ENCODE results near the gene NR6A1. TPM values are rescaled to one million over a fixed set of nuclear protein-coding genes. Genes with fewer than 3 reads are reported as not detected.

NR6A1 gene
- total and polyA plus RNA-seq, 2 experiments from 2014 or later = 44.2 to 139 TPM

DNA sequence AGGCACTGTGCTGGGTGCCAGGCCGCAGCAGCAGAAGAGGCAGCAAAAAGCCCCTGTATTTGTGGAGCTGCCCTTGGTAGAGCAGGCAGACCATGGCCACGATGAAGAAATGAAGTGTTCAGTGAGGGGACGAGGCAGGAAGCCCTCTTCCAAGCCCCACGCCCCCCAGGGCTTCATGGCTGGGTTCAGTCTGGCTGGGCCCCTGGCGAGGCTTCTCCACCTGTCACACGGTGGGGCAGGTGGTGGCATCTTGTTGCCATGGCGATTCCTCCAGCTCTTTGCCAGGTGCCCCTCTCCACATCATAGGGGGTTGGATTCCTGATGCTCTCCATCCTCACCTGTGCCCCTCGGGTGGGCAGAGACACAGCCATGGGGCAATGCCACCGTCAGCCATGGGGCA, 299.4 kb downstream of the NR6A1 start:
- H3K27ac Mint-ChIP-seq = no peak overlapping the region

More for the DNA sequence above, 299.4 kb downstream of the NR6A1 start:
- ATAC-seq (no peak), DNase-seq (ENCODE audit: low spot score) (no peak)
- Mint-ChIP-seq H3K4me3 (no peak overlapping the region), H3K36me3 (ENCODE audit: low read depth) (no peaks in the 10 kb centered on the region), H3K9me3 (no peaks in the 10 kb centered on the region), H3K4me1 (no peaks in the 10 kb centered on the region; the same call in 1 of the 3 replicates), H3K27me3 (ENCODE audit: insufficient read depth, low read depth, poor library complexity) (peaks cover 10% of the 10 kb centered on the region)
- no peak overlapping the region for H3K4me2 ChIP-seq
- no peaks in the 10 kb centered on the region; the same call in 1 of the 2 replicates for H3K4me1 ChIP-seq (ENCODE audit: insufficient read depth)
- H3K79me2 ChIP-seq (replicated peaks; ENCODE audit: insufficient read depth) = no peaks in the 10 kb centered on the region
- H3K27ac ChIP-seq (ENCODE audit: low read depth) = no peak overlapping the region
- no peaks in the 10 kb centered on the region for H3K36me3 ChIP-seq (ENCODE audit: insufficient read depth)
- peaks cover 10% of the 10 kb centered on the region; the same call in 1 of the 2 replicates for H3K27me3 ChIP-seq (ENCODE audit: insufficient read depth)
- no peaks in the 10 kb centered on the region for H3F3A ChIP-seq (replicated peaks; ENCODE audit: low read depth)
- H3K4me3 ChIP-seq = no peak overlapping the region
- no peaks in the 10 kb centered on the region for H3K9me2 ChIP-seq (ENCODE audit: insufficient read depth)
- TF ChIP-seq, protein P1, sequence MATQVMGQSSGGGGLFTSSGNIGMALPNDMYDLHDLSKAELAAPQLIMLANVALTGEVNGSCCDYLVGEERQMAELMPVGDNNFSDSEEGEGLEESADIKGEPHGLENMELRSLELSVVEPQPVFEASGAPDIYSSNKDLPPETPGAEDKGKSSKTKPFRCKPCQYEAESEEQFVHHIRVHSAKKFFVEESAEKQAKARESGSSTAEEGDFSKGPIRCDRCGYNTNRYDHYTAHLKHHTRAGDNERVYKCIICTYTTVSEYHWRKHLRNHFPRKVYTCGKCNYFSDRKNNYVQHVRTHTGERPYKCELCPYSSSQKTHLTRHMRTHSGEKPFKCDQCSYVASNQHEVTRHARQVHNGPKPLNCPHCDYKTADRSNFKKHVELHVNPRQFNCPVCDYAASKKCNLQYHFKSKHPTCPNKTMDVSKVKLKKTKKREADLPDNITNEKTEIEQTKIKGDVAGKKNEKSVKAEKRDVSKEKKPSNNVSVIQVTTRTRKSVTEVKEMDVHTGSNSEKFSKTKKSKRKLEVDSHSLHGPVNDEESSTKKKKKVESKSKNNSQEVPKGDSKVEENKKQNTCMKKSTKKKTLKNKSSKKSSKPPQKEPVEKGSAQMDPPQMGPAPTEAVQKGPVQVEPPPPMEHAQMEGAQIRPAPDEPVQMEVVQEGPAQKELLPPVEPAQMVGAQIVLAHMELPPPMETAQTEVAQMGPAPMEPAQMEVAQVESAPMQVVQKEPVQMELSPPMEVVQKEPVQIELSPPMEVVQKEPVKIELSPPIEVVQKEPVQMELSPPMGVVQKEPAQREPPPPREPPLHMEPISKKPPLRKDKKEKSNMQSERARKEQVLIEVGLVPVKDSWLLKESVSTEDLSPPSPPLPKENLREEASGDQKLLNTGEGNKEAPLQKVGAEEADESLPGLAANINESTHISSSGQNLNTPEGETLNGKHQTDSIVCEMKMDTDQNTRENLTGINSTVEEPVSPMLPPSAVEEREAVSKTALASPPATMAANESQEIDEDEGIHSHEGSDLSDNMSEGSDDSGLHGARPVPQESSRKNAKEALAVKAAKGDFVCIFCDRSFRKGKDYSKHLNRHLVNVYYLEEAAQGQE (IDR thresholded peaks at IDR 0.05; ENCODE audit: unreplicated experiment) = no peak
- TF ChIP-seq POLR2AphosphoS5 (IDR thresholded peaks at IDR 0.05; ENCODE audit: low read depth) (no peak), NANOG (IDR thresholded peaks at IDR 0.05; ENCODE audit: borderline replicate concordance) (no peak), JUNB (IDR thresholded peaks at IDR 0.05; ENCODE audit: unreplicated experiment) (no peak), EZH2phosphoT487 (IDR thresholded peaks at IDR 0.05; ENCODE audit: unreplicated experiment) (no peak), ZNF331 (CRISPR knock-in tag; IDR thresholded peaks at IDR 0.05; ENCODE audit: low read depth) (no peak), EZH2 (IDR thresholded peaks at IDR 0.05; ENCODE audit: low read depth, unreplicated experiment) (no peak), STAT1 (IDR thresholded peaks at IDR 0.05; ENCODE audit: unreplicated experiment) (no peak), ZNF114 (CRISPR knock-in tag; IDR thresholded peaks at IDR 0.05) (no peak), CREB1 (CRISPR knock-in tag; IDR thresholded peaks at IDR 0.05; ENCODE audit: low read depth) (no peak)
- TF ChIP-seq, protein P2, sequence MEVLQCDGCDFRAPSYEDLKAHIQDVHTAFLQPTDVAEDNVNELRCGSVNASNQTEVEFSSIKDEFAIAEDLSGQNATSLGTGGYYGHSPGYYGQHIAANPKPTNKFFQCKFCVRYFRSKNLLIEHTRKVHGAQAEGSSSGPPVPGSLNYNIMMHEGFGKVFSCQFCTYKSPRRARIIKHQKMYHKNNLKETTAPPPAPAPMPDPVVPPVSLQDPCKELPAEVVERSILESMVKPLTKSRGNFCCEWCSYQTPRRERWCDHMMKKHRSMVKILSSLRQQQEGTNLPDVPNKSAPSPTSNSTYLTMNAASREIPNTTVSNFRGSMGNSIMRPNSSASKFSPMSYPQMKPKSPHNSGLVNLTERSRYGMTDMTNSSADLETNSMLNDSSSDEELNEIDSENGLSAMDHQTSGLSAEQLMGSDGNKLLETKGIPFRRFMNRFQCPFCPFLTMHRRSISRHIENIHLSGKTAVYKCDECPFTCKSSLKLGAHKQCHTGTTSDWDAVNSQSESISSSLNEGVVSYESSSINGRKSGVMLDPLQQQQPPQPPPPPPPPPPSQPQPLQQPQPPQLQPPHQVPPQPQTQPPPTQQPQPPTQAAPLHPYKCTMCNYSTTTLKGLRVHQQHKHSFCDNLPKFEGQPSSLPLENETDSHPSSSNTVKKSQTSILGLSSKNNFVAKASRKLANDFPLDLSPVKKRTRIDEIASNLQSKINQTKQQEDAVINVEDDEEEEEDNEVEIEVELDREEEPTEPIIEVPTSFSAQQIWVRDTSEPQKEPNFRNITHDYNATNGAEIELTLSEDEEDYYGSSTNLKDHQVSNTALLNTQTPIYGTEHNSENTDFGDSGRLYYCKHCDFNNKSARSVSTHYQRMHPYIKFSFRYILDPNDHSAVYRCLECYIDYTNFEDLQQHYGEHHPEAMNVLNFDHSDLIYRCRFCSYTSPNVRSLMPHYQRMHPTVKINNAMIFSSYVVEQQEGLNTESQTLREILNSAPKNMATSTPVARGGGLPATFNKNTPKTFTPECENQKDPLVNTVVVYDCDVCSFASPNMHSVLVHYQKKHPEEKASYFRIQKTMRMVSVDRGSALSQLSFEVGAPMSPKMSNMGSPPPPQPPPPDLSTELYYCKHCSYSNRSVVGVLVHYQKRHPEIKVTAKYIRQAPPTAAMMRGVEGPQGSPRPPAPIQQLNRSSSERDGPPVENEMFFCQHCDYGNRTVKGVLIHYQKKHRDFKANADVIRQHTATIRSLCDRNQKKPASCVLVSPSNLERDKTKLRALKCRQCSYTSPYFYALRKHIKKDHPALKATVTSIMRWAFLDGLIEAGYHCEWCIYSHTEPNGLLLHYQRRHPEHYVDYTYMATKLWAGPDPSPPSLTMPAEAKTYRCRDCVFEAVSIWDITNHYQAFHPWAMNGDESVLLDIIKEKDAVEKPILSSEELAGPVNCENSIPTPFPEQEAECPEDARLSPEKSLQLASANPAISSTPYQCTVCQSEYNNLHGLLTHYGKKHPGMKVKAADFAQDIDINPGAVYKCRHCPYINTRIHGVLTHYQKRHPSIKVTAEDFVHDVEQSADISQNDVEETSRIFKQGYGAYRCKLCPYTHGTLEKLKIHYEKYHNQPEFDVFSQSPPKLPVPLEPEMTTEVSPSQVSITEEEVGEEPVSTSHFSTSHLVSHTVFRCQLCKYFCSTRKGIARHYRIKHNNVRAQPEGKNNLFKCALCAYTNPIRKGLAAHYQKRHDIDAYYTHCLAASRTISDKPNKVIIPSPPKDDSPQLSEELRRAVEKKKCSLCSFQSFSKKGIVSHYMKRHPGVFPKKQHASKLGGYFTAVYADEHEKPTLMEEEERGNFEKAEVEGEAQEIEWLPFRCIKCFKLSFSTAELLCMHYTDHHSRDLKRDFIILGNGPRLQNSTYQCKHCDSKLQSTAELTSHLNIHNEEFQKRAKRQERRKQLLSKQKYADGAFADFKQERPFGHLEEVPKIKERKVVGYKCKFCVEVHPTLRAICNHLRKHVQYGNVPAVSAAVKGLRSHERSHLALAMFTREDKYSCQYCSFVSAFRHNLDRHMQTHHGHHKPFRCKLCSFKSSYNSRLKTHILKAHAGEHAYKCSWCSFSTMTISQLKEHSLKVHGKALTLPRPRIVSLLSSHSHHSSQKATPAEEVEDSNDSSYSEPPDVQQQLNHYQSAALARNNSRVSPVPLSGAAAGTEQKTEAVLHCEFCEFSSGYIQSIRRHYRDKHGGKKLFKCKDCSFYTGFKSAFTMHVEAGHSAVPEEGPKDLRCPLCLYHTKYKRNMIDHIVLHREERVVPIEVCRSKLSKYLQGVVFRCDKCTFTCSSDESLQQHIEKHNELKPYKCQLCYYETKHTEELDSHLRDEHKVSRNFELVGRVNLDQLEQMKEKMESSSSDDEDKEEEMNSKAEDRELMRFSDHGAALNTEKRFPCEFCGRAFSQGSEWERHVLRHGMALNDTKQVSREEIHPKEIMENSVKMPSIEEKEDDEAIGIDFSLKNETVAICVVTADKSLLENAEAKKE (CRISPR knock-in tag; IDR thresholded peaks at IDR 0.05) = no peak
- TF ChIP-seq, protein P3, sequence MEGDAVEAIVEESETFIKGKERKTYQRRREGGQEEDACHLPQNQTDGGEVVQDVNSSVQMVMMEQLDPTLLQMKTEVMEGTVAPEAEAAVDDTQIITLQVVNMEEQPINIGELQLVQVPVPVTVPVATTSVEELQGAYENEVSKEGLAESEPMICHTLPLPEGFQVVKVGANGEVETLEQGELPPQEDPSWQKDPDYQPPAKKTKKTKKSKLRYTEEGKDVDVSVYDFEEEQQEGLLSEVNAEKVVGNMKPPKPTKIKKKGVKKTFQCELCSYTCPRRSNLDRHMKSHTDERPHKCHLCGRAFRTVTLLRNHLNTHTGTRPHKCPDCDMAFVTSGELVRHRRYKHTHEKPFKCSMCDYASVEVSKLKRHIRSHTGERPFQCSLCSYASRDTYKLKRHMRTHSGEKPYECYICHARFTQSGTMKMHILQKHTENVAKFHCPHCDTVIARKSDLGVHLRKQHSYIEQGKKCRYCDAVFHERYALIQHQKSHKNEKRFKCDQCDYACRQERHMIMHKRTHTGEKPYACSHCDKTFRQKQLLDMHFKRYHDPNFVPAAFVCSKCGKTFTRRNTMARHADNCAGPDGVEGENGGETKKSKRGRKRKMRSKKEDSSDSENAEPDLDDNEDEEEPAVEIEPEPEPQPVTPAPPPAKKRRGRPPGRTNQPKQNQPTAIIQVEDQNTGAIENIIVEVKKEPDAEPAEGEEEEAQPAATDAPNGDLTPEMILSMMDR (conservative IDR thresholded peaks at IDR 0.05; ENCODE audit: low read depth in 2 of 2) = no peak
- TF ChIP-seq, protein P4, sequence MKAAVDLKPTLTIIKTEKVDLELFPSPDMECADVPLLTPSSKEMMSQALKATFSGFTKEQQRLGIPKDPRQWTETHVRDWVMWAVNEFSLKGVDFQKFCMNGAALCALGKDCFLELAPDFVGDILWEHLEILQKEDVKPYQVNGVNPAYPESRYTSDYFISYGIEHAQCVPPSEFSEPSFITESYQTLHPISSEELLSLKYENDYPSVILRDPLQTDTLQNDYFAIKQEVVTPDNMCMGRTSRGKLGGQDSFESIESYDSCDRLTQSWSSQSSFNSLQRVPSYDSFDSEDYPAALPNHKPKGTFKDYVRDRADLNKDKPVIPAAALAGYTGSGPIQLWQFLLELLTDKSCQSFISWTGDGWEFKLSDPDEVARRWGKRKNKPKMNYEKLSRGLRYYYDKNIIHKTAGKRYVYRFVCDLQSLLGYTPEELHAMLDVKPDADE (IDR thresholded peaks at IDR 0.05) = no peak
- no peak overlapping the region for H2AFZ ChIP-seq
- H4K20me1 ChIP-seq (replicated peaks; ENCODE audit: insufficient read depth) = no peaks in the 10 kb centered on the region
